GM18909 (cell line): Measurements from ENCODE around the gene NUP88.
"Not testable (repeated sequence)": the region's sequence is repeated elsewhere in the genome, so short reads cannot be mapped to it uniquely, and the experiment has no call there.

Source experiments
- ATAC-seq: cut with Tn5 transposase; IDR thresholded peaks from one replicate; pipeline ENCODE4 v1.9.1; 2021; ENCODE audit warnings: mild to moderate bottlenecking; ENCODE audit not compliant: unreplicated experiment, poor library complexity

Gene NUP88

DNA sequence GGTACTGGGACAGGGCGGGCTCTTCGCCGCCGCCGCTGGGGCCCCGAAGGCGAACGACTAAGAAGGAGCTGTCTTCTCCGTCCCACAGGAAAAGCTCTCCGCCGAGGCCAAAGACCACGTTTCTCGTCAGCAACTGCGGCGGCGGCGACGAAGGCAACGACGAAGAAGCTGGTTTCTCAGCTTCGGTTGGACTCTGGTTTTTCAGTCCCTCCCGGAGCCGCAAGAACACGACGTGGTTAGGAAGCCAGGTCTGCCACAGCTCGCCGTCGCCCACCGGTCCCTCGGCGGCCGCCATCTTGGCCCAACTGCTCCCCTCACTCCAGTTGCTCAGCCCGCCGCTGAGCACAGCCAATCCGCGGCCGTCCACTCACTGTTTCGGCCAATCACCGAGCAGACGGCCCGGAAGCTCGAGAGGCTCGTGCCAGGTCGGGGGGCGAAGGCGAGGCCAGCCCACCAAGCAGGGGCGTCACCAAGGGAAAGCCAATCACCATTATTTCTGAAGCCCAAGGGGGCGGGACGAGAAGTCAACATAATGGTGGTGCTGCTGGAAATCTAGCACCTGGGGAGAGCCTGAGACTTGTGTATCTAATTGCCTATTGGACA, at the start of gene NUP88:
Gene NUP88 (minus strand): TSS at position 307 of the 603 bp plus-strand sequence. CDS start 12 bp downstream, at position 295.
- peak; percentile 91 for ATAC-seq

DNA sequence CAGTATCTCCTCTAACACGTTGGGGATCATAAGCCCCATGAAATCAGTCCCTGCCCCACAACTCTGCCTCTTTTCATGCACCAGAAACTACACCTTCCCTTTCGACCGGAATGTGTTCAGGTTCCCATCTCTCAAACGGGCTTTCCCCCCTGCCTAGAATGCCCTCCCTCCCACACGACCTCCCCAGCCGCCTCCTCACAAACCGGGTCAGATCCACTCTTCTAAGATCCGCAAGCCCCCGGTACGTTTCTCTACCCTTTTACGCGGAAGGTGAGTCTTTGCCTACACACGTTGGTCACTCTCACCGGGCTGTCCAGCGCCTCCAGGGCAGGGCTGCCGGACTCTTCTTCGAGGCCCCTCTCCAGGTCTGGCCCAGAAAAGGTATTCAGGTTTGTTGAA, 48.6 kb upstream of the NUP88 start:
- peak; percentile 3 for ATAC-seq

- ATAC-seq: no peak
Observed at GRCh38 chr17:5467416-5467815, 48.0 kb upstream of the NUP88 start.

GRCh38 chr17:5466295-5466694, 46.8 kb upstream of the NUP88 start:
- ATAC-seq: no peak

DNA sequence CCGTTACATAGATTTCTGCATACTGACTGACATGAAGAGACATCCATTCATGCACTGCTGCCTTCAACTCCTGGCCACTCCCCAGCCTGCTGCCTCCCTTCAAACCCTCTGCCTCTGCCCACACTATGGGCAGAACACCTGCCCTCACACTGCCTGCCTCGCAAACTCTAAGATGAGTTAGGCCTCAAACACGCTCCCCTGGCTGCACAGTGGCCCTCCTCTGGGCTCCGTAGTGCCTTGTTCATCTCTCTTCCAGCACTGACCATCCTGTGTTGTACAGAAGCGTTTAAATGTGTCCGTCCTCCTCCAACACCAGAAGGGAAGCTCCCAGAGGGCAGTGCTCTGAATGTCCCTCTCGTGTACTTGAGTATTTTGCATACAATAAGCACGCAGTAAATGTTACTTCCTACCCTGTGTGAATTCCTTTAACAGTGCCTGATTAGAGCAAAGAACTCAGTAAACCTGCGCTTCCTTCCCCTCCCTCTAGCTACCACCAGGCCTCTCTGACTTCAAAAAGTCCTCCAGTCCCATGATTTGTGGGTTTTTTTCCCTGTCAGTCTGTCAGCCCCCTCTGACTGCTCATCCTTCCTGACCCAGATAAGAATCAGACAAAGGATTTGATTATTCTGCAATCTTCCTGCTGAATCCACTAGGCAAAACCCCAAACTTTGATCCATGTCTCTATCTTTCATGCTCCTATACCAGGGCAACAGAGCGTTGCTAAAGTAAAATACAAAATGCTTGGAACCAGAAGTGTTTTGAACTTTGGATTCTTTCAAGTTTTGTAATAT, 45.5 kb upstream of the NUP88 start:
- no peak for ATAC-seq

- ATAC-seq: no peak
Observed at GRCh38 chr17:5446786-5447185, 27.3 kb upstream of the NUP88 start.

DNA sequence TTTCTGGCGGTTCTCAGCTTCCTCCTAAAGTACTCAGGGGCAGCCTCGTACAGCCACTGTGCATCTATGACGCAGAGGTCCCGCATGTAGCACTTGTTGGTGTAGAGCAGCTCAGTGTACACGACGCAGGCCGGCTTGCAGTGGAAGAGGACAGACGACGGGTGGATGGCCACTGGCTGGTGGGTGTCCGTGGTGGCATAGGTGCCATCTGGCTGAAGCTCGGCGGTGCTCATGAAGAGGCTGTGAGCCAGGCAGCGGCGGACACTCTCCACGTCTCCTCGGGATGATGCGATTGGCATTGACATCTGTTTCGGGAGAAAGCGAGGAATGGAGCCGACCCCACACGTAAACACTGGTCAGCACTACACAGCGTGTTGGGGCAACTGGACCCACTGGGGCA, 24.7 kb upstream of the NUP88 start:
- no peak for ATAC-seq

DNA sequence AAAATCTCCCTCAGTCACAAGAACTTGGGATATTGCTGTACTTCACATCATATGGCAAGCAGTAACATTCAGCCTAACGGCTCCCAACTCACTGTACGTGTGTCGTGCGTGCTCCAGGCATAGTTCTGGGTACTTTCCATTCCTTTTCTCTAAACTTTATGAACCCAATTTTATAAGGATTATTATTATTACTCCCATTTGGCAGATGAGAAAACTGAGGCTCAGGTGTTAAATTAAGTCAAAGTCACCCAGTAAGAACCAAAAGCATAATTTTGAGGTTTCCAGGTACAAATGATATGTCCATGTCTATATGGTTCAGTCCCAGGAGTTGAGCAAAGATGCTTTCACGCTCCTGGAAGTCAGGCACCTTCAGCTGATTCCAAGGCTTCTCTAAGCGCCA, 24.3 kb upstream of the NUP88 start:
- no peak for ATAC-seq

DNA sequence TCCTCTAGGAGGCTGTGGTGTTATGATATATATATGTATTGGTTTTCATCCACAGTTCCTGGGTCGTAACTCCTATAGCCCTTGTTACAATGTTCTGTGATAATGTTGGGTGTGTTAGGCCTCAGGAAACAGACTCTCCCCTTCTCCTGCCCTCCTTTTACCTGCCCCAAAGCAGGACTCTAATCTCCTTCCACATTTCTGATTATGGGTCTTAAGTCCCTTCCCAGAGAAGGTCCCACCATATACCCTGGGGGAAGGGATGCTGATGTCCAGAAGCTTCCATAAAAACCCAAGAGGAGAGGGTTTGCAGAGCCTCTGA, 19.9 kb upstream of the NUP88 start:
- no peak for ATAC-seq

- peak; percentile 86 for ATAC-seq
Observed at GRCh38 chr17:5438716-5439445, 19.4 kb upstream of the NUP88 start, which contains the start of gene C1QBP. TSS of gene C1QBP (minus strand) at chr17:5439155. CDS start at chr17:5439073, 82 bp downstream.

GRCh38 chr17:5437721-5438317, 18.4 kb upstream of the NUP88 start:
- no peak for ATAC-seq

- ATAC-seq: not testable (repeated sequence)
Observed at GRCh38 chr17:5435781-5436315, 16.4 kb upstream of the NUP88 start.

GRCh38 chr17:5434984-5435383, 15.5 kb upstream of the NUP88 start:
- ATAC-seq: no peak

- no peak for ATAC-seq
Observed at GRCh38 chr17:5431949-5432556, 12.6 kb upstream of the NUP88 start.

GRCh38 chr17:5431234-5431633, 11.8 kb upstream of the NUP88 start:
- ATAC-seq: not testable (repeated sequence)

GRCh38 chr17:5430413-5430999, 11.0 kb upstream of the NUP88 start:
- ATAC-seq: no peak

DNA sequence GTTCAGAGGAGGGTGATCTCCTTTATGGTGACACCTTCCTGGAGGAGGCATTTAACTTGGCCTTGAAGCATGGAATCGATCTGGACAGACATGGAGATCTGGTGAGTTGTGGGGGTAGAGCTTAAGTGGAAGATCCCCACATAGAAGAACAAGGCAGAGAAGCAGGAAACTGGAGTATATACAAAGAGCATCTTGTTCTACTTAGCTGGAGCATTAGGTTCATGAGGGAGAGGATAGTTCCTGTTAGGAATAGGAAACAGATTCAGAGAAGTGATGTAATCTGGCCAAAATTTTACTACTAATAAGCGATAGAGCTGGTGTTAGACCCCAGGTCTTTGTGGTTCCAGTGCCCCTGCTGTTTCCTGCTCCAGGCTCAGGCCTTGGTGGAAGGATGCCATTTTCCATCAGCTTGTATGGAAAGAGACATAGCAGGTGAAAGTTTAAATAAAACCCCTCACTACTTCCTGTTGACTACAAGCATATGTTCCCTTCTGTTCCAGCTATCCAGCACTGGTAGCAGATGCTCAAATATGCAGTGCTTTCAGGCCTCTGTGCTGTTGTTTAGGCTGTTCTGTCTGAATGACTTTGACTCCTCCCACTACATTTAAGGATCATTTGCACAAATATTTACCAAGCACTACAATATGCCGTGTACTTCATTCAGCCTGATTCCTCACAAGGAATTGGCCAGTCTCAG, 9.9 kb upstream of the NUP88 start:
- ATAC-seq: no peak

DNA sequence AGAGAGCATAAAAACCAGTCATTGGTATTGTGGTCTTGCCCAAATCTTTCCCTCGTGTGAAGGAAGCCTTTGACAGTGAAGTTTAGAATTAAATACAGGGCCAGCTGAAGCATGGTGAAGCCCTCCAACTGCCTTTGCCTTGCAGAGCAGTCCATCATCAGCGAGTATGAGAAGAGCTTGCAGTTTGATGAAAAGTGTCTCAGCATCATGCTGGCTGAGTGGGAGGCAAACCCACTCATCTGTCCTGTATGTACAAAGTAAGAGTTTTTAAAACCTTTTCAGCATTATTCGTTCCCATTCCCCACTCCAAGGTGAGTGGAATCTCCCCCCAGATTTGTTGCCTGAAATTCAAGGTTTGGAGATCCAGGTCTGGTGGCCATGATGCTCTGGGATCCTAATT, 6.4 kb upstream of the NUP88 start:
- ATAC-seq: no peak

DNA sequence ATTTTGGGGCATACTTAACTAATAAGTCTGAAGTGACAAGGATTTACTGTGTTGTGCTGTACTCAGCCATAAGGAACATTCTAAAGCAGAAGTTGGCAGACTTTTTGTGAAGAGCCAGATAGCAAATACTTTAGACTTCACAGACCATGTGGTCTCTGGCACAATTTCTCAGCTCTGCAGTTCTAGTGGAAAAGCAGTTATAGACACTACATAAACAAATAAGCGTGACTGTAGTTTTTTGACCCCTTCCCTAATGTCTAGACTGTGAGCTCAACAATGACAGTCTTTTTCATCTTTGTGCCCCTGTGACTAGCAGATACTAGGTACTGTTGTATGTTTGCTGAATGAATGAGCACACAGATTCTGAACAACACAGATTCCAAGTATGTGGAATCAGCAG, 5.4 kb upstream of the NUP88 start:
- no peak for ATAC-seq
